Stimulated activated CD4-positive, alpha-beta T cell treated with anti-CD3 and anti-CD28 coated beads, TNF-alpha, amount 100 ng/mL, for 1 hour (primary cell): ENCODE measurements around the gene BOC.

ENCODE experiments used
- DNase-seq, 3 donors: peaks; one replicate each; pipeline ENCODE4 v3.0.0-alpha.2; 2020; ENCODE audit warnings: low read depth in 3 of 3, low spot score in 1 of 3

The BOC gene

DNA sequence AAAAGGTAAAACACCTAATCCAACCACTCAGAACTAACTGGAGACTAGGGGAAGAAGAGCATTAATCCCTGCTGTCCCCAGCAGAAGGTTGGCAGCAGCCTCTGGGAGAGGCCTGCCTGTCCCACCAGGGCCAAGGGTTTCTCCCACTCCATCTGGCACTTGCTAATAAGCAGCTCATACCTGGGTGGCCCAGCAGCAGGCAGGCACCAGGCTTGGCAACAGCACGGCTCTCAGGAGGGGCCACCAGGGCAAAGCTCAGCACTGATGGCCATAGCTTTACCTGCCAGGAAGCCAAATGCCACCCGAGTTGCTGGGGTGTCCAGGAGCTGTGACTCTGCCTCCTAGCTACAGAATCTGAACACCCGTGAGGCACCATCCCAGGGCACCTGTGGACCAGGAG, 58.3 kb downstream of the BOC start:
- no peak for DNase-seq

GRCh38 chr3:113270068-113270467, 58.7 kb downstream of the BOC start:
- DNase-seq = no peak

- DNase-seq = no peak
Observed at GRCh38 chr3:113270786-113271185, 59.4 kb downstream of the BOC start.

GRCh38 chr3:113271189-113271588, 59.8 kb downstream of the BOC start:
- no peak for DNase-seq

DNA sequence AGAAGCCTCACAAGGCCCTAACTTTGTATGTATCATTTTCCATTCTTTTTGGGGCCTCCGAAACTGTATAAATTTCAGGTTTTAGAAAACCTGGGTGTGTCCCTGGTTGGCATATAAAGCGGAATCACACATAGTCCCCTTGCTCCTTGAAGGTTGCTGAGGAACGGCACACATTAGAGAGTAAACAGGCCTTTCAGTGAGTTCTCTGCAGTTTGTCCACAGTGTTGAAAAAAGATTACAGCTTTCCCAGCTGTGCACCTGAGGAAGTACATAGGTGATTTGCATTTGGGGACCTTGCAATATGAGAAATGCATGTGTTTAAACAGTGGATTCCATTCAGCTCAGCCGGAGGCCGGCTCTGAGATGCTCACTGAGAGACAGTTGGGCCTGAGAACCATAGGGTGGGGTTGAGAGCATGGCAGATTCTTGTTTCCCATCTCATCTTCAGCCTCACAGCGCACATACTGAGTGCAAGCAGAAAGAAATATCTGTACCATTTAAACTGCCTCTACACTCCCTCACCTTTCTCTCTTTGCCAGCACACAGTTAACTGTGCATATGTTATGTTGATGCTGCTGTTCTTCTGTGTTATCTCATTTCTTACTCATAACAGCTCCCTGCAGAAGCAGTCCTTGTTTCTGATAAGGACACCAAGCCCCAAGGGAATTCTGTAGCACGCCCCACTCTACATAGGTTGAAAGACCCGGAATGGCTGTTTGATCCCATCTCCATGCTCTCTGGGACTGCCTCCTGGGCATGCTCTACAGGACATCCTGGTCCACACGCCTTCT, 60.4 kb downstream of the BOC start:
- no peak for DNase-seq

DNA sequence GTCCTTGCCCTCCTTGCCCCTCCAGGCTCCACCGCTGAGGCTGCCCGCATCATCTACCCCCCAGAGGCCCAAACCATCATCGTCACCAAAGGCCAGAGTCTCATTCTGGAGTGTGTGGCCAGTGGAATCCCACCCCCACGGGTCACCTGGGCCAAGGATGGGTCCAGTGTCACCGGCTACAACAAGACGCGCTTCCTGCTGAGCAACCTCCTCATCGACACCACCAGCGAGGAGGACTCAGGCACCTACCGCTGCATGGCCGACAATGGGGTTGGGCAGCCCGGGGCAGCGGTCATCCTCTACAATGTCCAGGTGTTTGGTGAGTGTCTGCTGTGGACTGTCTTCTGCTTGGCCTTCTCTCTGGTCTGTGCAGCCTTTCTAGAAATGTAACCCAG, 61.0 kb downstream of the BOC start:
- no peak for DNase-seq

DNA sequence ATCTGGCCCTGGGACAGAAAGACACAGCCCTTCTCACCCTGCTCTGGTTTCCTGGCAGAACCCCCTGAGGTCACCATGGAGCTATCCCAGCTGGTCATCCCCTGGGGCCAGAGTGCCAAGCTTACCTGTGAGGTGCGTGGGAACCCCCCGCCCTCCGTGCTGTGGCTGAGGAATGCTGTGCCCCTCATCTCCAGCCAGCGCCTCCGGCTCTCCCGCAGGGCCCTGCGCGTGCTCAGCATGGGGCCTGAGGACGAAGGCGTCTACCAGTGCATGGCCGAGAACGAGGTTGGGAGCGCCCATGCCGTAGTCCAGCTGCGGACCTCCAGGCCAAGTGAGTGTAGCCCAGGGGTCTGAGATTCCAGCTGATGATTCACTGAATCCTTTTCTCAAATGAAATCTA, 61.7 kb downstream of the BOC start:
- no peak for DNase-seq

DNA sequence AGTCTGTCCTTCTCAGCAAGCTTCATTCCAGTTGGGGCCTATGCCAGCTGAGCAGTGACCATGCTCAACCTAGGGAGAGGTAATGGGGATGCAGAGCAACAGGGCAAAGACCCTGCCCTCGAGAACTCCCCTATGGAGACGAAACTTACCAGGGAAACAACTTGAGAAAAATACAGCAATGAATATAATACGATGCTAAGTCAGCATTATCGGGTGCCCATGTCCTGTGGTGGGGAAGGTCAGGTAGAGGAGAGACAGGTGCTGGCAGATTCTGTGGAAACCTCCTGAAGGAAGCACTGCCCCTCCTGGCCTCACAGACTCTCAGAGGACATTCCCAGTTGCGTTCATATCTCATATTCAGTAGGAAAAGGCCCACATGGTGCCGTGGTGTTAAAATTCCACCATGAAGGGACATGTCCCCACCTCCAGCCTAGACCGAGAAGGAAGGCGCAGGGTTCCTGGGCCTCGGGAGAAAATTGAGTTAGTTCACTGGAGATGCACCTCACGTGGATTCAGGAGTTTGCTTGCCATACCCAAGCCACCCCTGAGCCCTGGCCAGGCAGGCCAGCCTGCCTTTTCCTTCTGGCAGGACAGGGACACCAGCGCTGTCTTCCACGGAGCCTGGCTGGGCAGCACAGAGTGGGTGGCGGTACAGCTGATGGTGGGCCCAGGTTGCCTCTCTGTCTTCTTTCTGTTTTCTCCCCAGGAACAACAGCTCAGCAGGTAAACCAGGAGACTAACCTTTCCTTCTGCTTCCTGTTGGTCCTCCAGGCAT, 62.4 kb downstream of the BOC start:
- DNase-seq = no peak

- DNase-seq = no peak
Observed at GRCh38 chr3:113274425-113275257, 63.3 kb downstream of the BOC start.

GRCh38 chr3:113275258-113275556, 63.9 kb downstream of the BOC start:
- no peak for DNase-seq

DNA sequence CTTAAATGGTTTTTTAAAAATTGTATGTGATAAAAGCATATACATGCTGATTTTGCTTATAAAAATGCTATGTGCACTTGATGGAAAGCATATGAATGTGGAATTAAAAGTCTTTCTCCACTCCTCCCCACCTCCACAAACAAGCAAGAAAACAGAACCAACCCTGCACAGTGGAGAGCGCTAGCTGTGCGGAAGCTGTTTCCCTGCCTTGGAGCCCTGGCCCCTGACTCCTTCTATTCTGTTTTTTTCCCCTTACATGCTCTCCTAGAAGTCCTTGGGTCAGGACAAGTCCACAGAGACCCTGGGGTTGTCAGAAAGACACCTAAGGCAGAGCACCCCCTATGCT, 64.2 kb downstream of the BOC start:
- no peak for DNase-seq

GRCh38 chr3:113275929-113276750, 64.8 kb downstream of the BOC start:
- no peak for DNase-seq

DNA sequence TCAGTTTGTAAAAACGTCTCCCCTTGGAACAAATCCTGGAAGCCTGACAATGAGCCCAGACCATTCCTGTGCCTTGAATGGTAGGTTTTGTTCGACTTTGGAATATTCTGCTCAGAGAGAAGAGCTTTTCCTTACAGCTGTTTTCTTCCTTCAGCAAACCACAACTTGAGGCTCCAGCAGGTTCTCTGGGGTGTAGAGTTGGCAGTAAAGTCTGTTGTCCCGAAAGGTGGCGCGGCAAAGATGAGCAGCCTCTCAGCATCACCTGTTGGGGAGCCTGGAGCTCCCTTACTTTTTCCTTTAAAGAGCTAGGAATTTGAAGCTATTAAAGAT, 65.4 kb downstream of the BOC start:
- DNase-seq = no peak

GRCh38 chr3:113277414-113277813, 66.1 kb downstream of the BOC start:
- no peak for DNase-seq

DNA sequence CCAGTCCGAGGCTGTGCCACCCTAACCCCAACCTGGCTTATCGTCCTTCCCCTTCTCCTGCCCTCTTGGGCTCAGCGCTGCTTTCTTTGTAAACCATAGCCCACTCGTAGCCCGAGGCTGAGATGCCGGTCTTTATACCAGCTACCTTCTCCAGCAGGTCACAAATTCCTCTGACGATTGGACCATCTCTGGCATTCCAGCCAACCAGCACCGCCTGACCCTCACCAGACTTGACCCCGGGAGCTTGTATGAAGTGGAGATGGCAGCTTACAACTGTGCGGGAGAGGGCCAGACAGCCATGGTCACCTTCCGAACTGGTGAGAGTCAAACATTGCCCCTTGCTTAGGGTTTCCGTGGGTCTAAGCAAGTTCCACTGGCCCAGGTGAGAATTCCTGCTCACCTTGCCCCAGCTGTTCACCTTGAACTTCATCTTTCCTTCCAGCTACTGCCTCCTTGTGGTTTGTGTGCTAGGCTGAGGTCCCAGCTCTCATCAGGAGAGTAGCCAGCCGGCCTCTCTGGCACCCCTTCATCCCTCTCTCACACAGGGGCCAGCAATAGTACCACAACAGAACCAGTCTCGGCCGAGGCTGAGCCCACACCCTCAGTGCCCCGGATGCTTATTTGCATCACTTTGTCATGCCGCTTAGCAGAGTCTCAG, 66.7 kb downstream of the BOC start:
- DNase-seq = no peak

DNA sequence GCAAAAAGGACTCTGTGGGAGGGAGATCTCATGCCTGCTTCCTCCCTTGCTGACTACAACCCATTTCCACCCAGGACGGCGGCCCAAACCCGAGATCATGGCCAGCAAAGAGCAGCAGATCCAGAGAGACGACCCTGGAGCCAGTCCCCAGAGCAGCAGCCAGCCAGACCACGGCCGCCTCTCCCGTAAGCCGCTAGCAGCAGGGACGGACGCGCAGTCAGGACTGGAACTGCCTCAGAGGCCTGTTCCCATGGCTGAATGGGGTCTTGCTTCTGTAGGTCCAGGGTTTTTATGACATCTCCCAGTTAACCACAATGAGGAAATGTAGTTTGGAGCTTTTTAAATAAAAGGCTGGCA, 67.2 kb downstream of the BOC start:
- no peak for DNase-seq

DNA sequence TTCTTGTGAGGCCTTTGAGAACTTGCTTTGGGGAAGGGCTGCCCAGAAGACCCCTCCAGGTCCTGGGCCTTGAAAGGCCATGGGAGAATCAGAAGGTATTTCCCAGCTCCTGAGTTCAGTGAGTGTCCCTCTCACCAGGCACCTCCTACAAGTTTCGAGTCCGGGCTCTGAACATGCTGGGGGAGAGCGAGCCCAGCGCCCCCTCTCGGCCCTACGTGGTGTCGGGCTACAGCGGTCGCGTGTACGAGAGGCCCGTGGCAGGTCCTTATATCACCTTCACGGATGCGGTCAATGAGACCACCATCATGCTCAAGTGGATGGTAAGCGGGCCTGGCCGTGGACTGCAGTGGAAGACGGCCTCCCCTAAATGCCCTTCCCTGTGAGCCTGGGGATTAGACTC, 68.3 kb downstream of the BOC start:
- no peak for DNase-seq

- DNase-seq = no peak
Observed at GRCh38 chr3:113283306-113283705, 71.9 kb downstream of the BOC start.

GRCh38 chr3:113284453-113285050, 73.2 kb downstream of the BOC start:
- no peak for DNase-seq

DNA sequence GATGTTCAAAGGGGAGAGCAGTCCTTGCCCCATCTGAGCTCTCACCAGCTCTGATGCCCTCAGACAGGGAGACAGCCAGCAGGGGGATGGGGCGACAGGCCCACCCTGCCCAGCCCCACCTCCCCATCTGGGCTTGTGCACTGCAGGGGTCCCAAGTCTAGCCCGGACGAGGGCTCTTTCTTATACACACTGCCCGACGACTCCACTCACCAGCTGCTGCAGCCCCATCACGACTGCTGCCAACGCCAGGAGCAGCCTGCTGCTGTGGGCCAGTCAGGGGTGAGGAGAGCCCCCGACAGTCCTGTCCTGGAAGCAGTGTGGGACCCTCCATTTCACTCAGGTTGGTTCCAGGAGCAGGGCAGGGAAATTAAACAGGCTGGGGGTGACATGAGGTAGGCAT, 73.9 kb downstream of the BOC start:
- DNase-seq = no peak

DNA sequence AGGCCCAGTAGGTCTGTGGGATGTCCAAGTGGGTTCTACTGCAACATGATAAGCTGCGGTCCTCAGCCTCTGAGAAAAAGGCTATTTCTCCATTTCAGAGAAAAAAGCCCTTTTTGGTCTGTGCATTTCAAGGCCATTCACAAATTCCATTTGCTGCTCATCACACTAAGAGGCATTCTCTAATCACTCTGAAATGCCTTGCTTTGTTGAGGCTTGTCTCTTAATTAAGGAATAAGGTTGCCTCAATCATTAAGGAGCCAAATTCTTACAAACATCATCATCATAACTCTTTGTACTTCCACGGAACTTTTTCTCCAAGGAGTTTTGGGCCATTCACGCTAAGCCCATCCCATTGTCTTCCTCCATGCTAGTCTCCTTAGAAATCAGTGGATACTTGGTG, 74.4 kb downstream of the BOC start:
- DNase-seq = no peak
